HepG2 (cell line): ENCODE measurements around the gene CUL2. TPM values are rescaled to one million over a fixed set of nuclear protein-coding genes. Genes with fewer than 3 reads are reported as not detected.

Source experiments
- ADNP ChIP-seq: sonication (generic); formaldehyde crosslinking; IDR thresholded peaks from 2 replicates; pipeline ENCODE4 v1.4.0; 2020; ENCODE audit warnings: missing genetic modification reagents
- CBX5 ChIP-seq: sonication (generic); formaldehyde crosslinking; IDR thresholded peaks from 2 replicates; pipeline ENCODE4 v1.4.0; 2020; ENCODE audit warnings: missing genetic modification reagents, borderline replicate concordance
- CENPX ChIP-seq: sonication (generic); formaldehyde crosslinking; IDR thresholded peaks from 2 replicates; pipeline ENCODE4 v1.9.0; 2021; ENCODE audit warnings: mild to moderate bottlenecking, missing genetic modification reagents, moderate library complexity
- ISL2 ChIP-seq: sonication (generic); formaldehyde crosslinking; IDR thresholded peaks from 2 replicates; pipeline ENCODE4 v1.5.0; 2020; ENCODE audit warnings: missing genetic modification reagents
- MATR3 ChIP-seq: sonication (generic); formaldehyde crosslinking; IDR thresholded peaks from 2 replicates; pipeline ENCODE4 v1.4.0; 2020; ENCODE audit warnings: missing genetic modification reagents
- MED13 ChIP-seq: sonication (generic); formaldehyde crosslinking; IDR thresholded peaks from 2 replicates; pipeline ENCODE4 v1.5.0; 2020; ENCODE audit warnings: missing genetic modification reagents
- NR2C2 ChIP-seq: sonication (generic); formaldehyde crosslinking; IDR thresholded peaks from 2 replicates; pipeline ENCODE4 v1.4.0; 2020; ENCODE audit warnings: missing genetic modification reagents, mild to moderate bottlenecking, moderate library complexity, borderline replicate concordance
- NRL ChIP-seq: sonication (generic); formaldehyde crosslinking; IDR thresholded peaks from 2 replicates; pipeline ENCODE4 v1.5.0; 2020; ENCODE audit warnings: missing genetic modification reagents, mild to moderate bottlenecking, moderate library complexity, borderline replicate concordance
- PITX1 ChIP-seq: sonication (generic); formaldehyde crosslinking; IDR thresholded peaks from 2 replicates; pipeline ENCODE4 v1.5.1; 2020; ENCODE audit warnings: mild to moderate bottlenecking, missing genetic modification reagents
- PPARG ChIP-seq: conservative IDR thresholded peaks from 2 replicates; pipeline ENCODE4 v1.6.1; 2016; ENCODE audit warnings: missing biosample characterization, missing genetic modification reagents
- TBP ChIP-seq: sonication (generic); formaldehyde crosslinking; IDR thresholded peaks from 2 replicates; pipeline ENCODE4 v1.5.0; 2020; ENCODE audit warnings: missing genetic modification reagents
- TBX2 ChIP-seq: sonication (generic); formaldehyde crosslinking; IDR thresholded peaks from 2 replicates; pipeline ENCODE4 v1.5.0; 2020; ENCODE audit warnings: missing genetic modification reagents, mild to moderate bottlenecking, borderline replicate concordance
- TCF12 ChIP-seq, 2 experiments: fragments of 450-650 bp in 1 of 2; sonication (generic) in 1 of 2; formaldehyde crosslinking in 1 of 2; IDR thresholded peaks; 2 replicates each; pipeline versions ENCODE4 v1.6.1 to v1.8.0; 2017 to 2022; ENCODE audit warnings: antibody characterized with exemption in 1 of 2, mild to moderate bottlenecking in 1 of 2, missing genetic modification reagents in 1 of 2, moderate library complexity in 1 of 2
- TOPORS ChIP-seq: sonication (generic); formaldehyde crosslinking; IDR thresholded peaks from 2 replicates; pipeline ENCODE4 v1.8.0; 2023; ENCODE audit warnings: mild to moderate bottlenecking, missing genetic modification reagents
- ZNF136 ChIP-seq: sonication (generic); formaldehyde crosslinking; IDR thresholded peaks from 2 replicates; pipeline ENCODE4 v1.8.1; 2022; ENCODE audit warnings: low read depth, mild to moderate bottlenecking, moderate library complexity, missing genetic modification reagents
- ZNF274 ChIP-seq: sonication (generic); formaldehyde crosslinking; IDR thresholded peaks from 2 replicates; pipeline ENCODE4 v1.5.1; 2020; ENCODE audit warnings: mild to moderate bottlenecking, missing genetic modification reagents
- ZNF331 ChIP-seq: sonication (generic); formaldehyde crosslinking; IDR thresholded peaks from 2 replicates; pipeline ENCODE4 v1.4.0; 2020; ENCODE audit warnings: missing genetic modification reagents
- ZNF382 ChIP-seq: sonication (generic); formaldehyde crosslinking; IDR thresholded peaks from 2 replicates; pipeline ENCODE4 v1.5.0; 2020; ENCODE audit warnings: missing genetic modification reagents, mild to moderate bottlenecking, borderline replicate concordance
- ZNF709 ChIP-seq: sonication (generic); formaldehyde crosslinking; IDR thresholded peaks from 2 replicates; pipeline ENCODE4 v1.5.0; 2020; ENCODE audit warnings: mild to moderate bottlenecking, missing genetic modification reagents
- ZNF777 ChIP-seq: sonication (generic); formaldehyde crosslinking; IDR thresholded peaks from 2 replicates; pipeline ENCODE4 v1.4.0; 2020; ENCODE audit warnings: missing genetic modification reagents
- polyA plus RNA-seq, 8 experiments: library from polyadenylated mRNA; depleted of rRNA in 3 of 8; stranded (reverse) in 7 of 8; unstranded in 1 of 8; fragments of >200 nt; fragmentation: Illumina TruSeq in 4 of 8; extraction: Trizol in 4 of 8; gene quantifications; 2 replicates each; pipeline versions ENCODE4 v1.2.1 to v1.2.3, GENCODE V29; 2011 to 2016; ENCODE audit warnings: low read depth in 4 of 8, missing spikeins in 1 of 8, mixed read lengths in 1 of 8; ENCODE audit not compliant: insufficient read depth in 1 of 8
- total RNA-seq, 5 experiments: library from RNA; depleted of rRNA; stranded (reverse); fragments of >200 nt; fragmentation: Illumina TruSeq; extraction: Trizol; gene quantifications; 2 replicates each; pipeline ENCODE4 v1.2.3, GENCODE V29; 2016; ENCODE audit warnings: low read depth in 1 of 5
- TF ChIP-seq, protein P1 (sequence below): sonication (generic); formaldehyde crosslinking; IDR thresholded peaks from 2 replicates; pipeline ENCODE4 v1.9.0; 2022; ENCODE audit warnings: missing genetic modification reagents, mild to moderate bottlenecking, borderline replicate concordance
- TF ChIP-seq, protein P2 (sequence below): sonication (generic); formaldehyde crosslinking; IDR thresholded peaks from 2 replicates; pipeline ENCODE4 v1.8.0; 2022; ENCODE audit warnings: mild to moderate bottlenecking, missing genetic modification reagents
- TF ChIP-seq, protein P3 (sequence below): sonication (generic); formaldehyde crosslinking; IDR thresholded peaks from 2 replicates; pipeline ENCODE4 v1.4.0; 2020; ENCODE audit warnings: missing genetic modification reagents
- TF ChIP-seq, protein P4 (sequence below): IDR thresholded peaks from 2 replicates; pipeline ENCODE4 v1.6.1; 2018; ENCODE audit warnings: missing genetic modification reagents, mild to moderate bottlenecking, missing compliant biosample characterization

Gene CUL2
- total and polyA plus RNA-seq, 2 of the 13 experiments (the other 11 are each of a cell fraction or from before 2014, with no cell fraction given), result 9.6 to 33.1 TPM

DNA sequence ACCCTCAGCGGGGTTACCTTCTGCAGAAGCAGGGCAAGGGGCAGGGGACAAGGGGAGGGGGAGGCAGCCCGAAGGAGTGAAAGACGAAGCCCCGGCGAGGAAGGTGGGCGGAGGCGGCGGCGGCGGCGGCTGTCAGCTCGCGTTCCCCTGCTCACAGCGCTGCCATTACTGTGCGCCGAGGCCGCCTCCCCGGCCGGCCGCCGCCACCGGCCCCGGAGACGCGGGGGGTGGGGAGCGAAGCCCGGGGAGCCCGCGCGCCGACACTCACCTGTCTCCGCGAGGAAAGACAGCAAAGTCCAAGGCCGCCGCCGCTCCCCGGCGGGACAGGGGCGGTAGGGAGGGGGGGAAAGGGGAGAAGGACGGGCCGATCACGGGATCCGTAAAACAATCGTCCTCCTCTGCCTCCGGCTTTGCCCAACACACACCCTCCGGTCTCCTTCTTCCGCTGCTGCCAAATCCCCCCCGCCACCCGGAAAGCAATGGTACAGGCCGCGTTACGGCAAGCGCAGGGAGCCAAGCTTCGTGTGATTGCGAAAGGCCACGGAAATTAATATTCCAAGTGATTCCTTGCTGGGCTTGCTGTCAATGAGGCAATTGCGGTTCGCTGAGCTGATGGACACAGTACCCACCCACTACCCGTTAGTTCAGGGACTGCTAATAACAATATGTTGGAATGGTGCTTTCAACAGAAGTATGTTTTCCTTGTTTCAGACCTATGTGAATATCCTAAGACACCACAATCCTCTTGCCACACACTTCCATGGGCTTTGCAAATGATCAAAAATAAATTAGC lies at the start of gene CUL2 (continued):
- TF ChIP-seq NRL (CRISPR knock-in tag) (no peak), ZNF136 (CRISPR knock-in tag) (no peak), ZNF382 (CRISPR knock-in tag) (no peak), TBP (CRISPR knock-in tag) (no peak), NR2C2 (CRISPR knock-in tag) (no peak; the same call in 1 of the 2 replicates), ADNP (no peak), ZNF331 (CRISPR knock-in tag) (peak; percentile 75), PITX1 (peak; percentile 76; the same call in 1 of the 2 replicates), TBX2 (peak; percentile 49; the same call in 1 of the 2 replicates), CENPX (CRISPR knock-in tag) (no peak), ZNF709 (CRISPR knock-in tag) (no peak), TOPORS (CRISPR knock-in tag) (no peak), CBX5 (CRISPR knock-in tag) (peak; percentile 86; the same call in 1 of the 2 replicates), ISL2 (no peak; the same call in 1 of the 2 replicates), ZNF274 (no peak), ZNF777 (CRISPR knock-in tag) (no peak), MED13 (CRISPR knock-in tag) (peak; percentile 69; the same call in 1 of the 2 replicates), PPARG (CRISPR knock-in tag) (peak; percentile 27; the same call in 1 of the 2 replicates), MATR3 (CRISPR knock-in tag) (no peak), TCF12 (IDR thresholded peaks at IDR 0.05) (no peak), TCF12 (CRISPR knock-in tag; IDR thresholded peaks at IDR 0.05) (peak; percentile 71; the same call in 1 of the 2 replicates)
- TF ChIP-seq, protein P1, sequence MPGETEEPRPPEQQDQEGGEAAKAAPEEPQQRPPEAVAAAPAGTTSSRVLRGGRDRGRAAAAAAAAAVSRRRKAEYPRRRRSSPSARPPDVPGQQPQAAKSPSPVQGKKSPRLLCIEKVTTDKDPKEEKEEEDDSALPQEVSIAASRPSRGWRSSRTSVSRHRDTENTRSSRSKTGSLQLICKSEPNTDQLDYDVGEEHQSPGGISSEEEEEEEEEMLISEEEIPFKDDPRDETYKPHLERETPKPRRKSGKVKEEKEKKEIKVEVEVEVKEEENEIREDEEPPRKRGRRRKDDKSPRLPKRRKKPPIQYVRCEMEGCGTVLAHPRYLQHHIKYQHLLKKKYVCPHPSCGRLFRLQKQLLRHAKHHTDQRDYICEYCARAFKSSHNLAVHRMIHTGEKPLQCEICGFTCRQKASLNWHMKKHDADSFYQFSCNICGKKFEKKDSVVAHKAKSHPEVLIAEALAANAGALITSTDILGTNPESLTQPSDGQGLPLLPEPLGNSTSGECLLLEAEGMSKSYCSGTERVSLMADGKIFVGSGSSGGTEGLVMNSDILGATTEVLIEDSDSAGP (CRISPR knock-in tag), result peak; percentile 63; the same call in 1 of the 2 replicates
- TF ChIP-seq, protein P2, sequence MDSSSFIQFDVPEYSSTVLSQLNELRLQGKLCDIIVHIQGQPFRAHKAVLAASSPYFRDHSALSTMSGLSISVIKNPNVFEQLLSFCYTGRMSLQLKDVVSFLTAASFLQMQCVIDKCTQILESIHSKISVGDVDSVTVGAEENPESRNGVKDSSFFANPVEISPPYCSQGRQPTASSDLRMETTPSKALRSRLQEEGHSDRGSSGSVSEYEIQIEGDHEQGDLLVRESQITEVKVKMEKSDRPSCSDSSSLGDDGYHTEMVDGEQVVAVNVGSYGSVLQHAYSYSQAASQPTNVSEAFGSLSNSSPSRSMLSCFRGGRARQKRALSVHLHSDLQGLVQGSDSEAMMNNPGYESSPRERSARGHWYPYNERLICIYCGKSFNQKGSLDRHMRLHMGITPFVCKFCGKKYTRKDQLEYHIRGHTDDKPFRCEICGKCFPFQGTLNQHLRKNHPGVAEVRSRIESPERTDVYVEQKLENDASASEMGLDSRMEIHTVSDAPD, result no peak
- TF ChIP-seq, protein P3, sequence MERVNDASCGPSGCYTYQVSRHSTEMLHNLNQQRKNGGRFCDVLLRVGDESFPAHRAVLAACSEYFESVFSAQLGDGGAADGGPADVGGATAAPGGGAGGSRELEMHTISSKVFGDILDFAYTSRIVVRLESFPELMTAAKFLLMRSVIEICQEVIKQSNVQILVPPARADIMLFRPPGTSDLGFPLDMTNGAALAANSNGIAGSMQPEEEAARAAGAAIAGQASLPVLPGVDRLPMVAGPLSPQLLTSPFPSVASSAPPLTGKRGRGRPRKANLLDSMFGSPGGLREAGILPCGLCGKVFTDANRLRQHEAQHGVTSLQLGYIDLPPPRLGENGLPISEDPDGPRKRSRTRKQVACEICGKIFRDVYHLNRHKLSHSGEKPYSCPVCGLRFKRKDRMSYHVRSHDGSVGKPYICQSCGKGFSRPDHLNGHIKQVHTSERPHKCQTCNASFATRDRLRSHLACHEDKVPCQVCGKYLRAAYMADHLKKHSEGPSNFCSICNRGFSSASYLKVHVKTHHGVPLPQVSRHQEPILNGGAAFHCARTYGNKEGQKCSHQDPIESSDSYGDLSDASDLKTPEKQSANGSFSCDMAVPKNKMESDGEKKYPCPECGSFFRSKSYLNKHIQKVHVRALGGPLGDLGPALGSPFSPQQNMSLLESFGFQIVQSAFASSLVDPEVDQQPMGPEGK, result peak; percentile 55
- TF ChIP-seq, protein P4, sequence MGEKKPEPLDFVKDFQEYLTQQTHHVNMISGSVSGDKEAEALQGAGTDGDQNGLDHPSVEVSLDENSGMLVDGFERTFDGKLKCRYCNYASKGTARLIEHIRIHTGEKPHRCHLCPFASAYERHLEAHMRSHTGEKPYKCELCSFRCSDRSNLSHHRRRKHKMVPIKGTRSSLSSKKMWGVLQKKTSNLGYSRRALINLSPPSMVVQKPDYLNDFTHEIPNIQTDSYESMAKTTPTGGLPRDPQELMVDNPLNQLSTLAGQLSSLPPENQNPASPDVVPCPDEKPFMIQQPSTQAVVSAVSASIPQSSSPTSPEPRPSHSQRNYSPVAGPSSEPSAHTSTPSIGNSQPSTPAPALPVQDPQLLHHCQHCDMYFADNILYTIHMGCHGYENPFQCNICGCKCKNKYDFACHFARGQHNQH (CRISPR knock-in tag), result peak; percentile 69
